Measurements from ENCODE around the gene DPEP2. TPM values are rescaled to one million over a fixed set of nuclear protein-coding genes. Genes with fewer than 3 reads are reported as not detected.
A peak's percentile ranks its signal among the peaks of the same experiment; 100 is the strongest.
"Not testable (repeated sequence)": the region's sequence is repeated elsewhere in the genome, so short reads cannot be mapped to it uniquely, and the experiment has no call there.

The DPEP2 gene, protein sequence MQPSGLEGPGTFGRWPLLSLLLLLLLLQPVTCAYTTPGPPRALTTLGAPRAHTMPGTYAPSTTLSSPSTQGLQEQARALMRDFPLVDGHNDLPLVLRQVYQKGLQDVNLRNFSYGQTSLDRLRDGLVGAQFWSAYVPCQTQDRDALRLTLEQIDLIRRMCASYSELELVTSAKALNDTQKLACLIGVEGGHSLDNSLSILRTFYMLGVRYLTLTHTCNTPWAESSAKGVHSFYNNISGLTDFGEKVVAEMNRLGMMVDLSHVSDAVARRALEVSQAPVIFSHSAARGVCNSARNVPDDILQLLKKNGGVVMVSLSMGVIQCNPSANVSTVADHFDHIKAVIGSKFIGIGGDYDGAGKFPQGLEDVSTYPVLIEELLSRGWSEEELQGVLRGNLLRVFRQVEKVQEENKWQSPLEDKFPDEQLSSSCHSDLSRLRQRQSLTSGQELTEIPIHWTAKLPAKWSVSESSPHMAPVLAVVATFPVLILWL
- 1 to 10 TPM; 2.1 to 3.9 (median 3.1) TPM for total RNA-seq
- 10 to 100 TPM in 1 of 3 donors, 1 to 10 TPM in 1, under 1 TPM in 1; 0.69 to 11.9 (median 1.2) TPM for polyA plus RNA-seq

DNA sequence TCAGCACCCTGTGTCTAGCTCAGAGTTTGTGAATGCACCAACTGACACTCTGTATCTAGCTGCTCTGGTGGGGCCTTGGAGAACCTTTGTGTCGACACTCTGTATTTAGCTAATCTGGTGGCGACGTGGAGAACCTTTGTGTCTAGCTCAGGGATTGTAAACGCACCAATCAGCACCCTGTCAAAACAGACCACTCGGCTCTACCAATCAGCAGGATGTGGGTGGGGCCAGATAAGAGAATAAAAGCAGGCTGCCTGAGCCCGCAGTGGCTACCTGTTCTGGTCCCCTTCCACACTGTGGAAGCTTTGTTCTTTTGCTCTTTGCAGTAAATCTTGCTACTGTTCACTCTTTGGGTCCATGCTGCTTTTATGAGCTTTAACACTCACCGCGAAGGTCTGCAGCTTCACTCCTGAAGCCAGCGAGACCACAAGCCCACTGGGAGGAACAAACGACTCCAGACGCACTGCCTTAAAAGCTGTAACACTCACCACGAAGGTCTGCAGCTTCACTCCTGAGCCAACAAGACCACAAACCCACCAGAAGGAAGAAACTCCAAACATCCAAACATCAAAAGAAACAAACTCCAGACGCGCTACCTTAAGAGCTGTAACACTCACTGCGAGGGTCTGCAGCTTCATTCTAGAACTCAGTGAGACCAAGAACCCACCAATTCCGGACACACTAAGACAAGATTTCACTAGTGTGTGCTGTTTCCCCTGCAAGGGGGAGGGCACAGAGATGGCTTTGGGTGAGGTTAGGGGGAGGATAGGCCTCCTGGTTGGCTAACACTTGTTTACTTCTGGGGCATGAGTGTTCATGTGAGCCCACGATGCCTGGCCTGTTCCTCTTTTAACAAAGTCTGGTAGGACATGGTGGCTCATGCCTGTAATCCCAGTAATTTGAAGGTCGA, at the start of gene DPEP2:
DPEP2 (minus strand) TSS at position 706 of the 910 bp plus-strand sequence. CDS start 6,272 bp downstream, outside the sequence.
- H3K36me3 ChIP-seq; H3K9me3 ChIP-seq; intact Hi-C loops (cut with DNase I); DNase-seq; H3K4me1 ChIP-seq; H3K27me3 ChIP-seq: not testable (repeated sequence)
- H3K4me3 ChIP-seq: peak within 1 kb of the TSS in 2 of 4 donors; percentile 4 to 12
- TF ChIP-seq POLR2AphosphoS5 (IDR thresholded peaks at IDR 0.05): peak in 1 of 4 donors; percentile 23
- WGBS, 2 donors: 44 to 70% methylated on average over 18 of the region's 18 CpGs
- H3K27ac ChIP-seq: peak within 1 kb of the TSS; percentile 26 to 61 (median 38)

DNA sequence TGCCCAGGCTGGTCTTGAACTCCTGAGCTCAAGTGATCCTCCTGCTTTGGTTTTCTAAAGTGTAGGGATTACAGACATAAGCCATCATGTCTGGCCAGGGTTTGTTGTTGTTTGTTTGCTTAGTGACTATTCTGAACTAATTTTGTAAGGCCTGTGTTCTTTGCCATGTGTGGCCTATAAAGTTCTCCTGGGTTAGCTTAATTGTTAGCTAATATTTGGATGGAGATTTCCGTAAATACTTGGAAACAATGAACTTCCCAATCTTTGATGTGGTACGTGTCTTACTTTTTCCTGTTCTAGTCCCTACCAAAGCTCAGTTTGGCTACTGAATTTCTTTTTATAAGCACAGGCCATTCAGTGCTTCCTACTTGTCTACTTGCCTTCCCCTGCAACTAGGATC, 48.7 kb upstream of the DPEP2 start:
- 92 to 95% methylated on average over 2 of the region's 2 CpGs for WGBS, 2 donors
- peaks cover 0 to 34% (median 4%) of the 10 kb centered on the region in 4 donors for H3K36me3 ChIP-seq
- TF ChIP-seq EP300 (IDR thresholded peaks at IDR 0.05): no peak
- TF ChIP-seq POLR2AphosphoS5 (IDR thresholded peaks at IDR 0.05): no peak
- TF ChIP-seq, protein P1, sequence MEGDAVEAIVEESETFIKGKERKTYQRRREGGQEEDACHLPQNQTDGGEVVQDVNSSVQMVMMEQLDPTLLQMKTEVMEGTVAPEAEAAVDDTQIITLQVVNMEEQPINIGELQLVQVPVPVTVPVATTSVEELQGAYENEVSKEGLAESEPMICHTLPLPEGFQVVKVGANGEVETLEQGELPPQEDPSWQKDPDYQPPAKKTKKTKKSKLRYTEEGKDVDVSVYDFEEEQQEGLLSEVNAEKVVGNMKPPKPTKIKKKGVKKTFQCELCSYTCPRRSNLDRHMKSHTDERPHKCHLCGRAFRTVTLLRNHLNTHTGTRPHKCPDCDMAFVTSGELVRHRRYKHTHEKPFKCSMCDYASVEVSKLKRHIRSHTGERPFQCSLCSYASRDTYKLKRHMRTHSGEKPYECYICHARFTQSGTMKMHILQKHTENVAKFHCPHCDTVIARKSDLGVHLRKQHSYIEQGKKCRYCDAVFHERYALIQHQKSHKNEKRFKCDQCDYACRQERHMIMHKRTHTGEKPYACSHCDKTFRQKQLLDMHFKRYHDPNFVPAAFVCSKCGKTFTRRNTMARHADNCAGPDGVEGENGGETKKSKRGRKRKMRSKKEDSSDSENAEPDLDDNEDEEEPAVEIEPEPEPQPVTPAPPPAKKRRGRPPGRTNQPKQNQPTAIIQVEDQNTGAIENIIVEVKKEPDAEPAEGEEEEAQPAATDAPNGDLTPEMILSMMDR (IDR thresholded peaks at IDR 0.05): no peak
- TF ChIP-seq POLR2A (IDR thresholded peaks at IDR 0.05): no peak
- intact Hi-C loops (cut with DNase I): no loop called here
- no peaks in the 10 kb centered on the region for H3K4me1 ChIP-seq
- H3K27me3 ChIP-seq: no peaks in the 10 kb centered on the region
- no peaks in the 10 kb centered on the region for H3K9me3 ChIP-seq
- no peak for DNase-seq
- H3K4me3 ChIP-seq: no peak overlapping the region
- no peak overlapping the region for H3K27ac ChIP-seq

DNA sequence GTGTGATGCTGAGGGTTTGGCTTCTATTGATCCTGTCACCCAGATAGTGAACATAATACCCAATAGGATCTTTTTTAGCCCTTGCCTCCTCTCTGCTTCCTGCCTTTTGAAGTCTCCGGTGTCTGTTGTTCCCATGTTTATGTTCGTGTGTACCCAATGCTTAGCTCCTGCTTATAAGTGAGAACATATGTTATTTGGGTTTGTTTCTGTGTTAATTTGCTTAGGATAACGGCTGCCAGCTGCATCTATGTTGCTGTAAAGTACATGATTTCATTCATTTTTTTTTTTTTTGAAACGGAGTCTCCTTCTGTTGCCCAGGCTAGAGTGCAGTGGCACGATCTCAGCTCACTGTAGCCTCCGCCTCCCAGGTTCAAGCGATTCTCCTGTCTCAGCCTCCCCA, 46.8 kb upstream of the DPEP2 start:
- Histone ChIP-seq H3K4me1 (no peaks in the 10 kb centered on the region), H3K36me3 (peaks cover 0 to 25% (median 4%) of the 10 kb centered on the region in 4 donors), H3K27me3 (no peaks in the 10 kb centered on the region), H3K27ac (no peak overlapping the region), H3K9me3 (no peaks in the 10 kb centered on the region), H3K4me3 (no peak overlapping the region)
- WGBS, 2 donors: 84 to 88% methylated on average over 7 of the region's 7 CpGs
- intact Hi-C loops (cut with DNase I): no loop called here
- TF ChIP-seq POLR2A (IDR thresholded peaks at IDR 0.05): no peak
- TF ChIP-seq POLR2AphosphoS5 (IDR thresholded peaks at IDR 0.05): no peak
- TF ChIP-seq, protein P1 (IDR thresholded peaks at IDR 0.05): no peak
- TF ChIP-seq EP300 (IDR thresholded peaks at IDR 0.05): no peak
- no peak for DNase-seq

DNA sequence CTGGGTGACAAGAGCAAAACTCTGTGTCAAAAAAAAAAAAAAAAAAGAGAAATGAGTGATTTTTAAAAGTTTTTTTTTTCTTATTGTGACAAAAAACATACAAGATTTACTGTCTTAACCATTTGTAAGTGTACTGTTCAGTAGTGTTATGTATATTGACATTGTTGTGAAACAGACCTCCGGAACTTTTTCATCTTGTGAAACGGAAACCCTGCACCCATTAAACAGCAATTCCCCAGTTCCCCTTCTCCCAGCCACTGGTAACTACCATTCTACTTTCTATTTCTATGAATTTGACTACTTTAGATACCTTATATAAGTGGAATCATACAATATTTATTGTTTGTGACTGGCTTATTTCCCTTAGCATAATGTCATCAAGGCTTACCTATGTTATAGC, 42.5 kb upstream of the DPEP2 start:
- peaks cover 0 to 3% (median 0%) of the 10 kb centered on the region in 4 donors for H3K36me3 ChIP-seq
- H3K4me3 ChIP-seq: no peak overlapping the region
- 85 to 86% methylated on average over 2 of the region's 2 CpGs for whole genome bisulfite sequencing, 2 donors
- DNase-seq: peak; percentile 3
- no peak overlapping the region for H3K27ac ChIP-seq
- no peaks in the 10 kb centered on the region for H3K4me1 ChIP-seq
- no peaks in the 10 kb centered on the region for H3K9me3 ChIP-seq
- TF ChIP-seq, protein P1 (IDR thresholded peaks at IDR 0.05): no peak
- no peak for TF ChIP-seq EP300 (IDR thresholded peaks at IDR 0.05)
- TF ChIP-seq POLR2AphosphoS5 (IDR thresholded peaks at IDR 0.05): no peak
- no peak for TF ChIP-seq POLR2A (IDR thresholded peaks at IDR 0.05)
- no peaks in the 10 kb centered on the region for H3K27me3 ChIP-seq
- intact Hi-C loops (cut with DNase I): loop anchor here (5.0 kb wide), 2 partner anchors 49 to 159 kb away; partner anchors contain the start of gene NRN1L

All from sigmoid colon (tissue), 7 donors.